Loucy (cell line): ENCODE data around the gene HLA-DOA.

Source experiments
- H2AFZ ChIP-seq: fragments of 200-600 bp; sonication (generic); 2 replicates; pipeline ENCODE4 v1.6.0; 2016; ENCODE audit warnings: antibody characterized with exemption, mild to moderate bottlenecking, low read length, moderate library complexity
- H3F3A ChIP-seq: fragments of 200-600 bp; 2 replicates; pipeline ENCODE4 v1.6.0; 2016; ENCODE audit warnings: antibody characterized with exemption, low read depth, mild to moderate bottlenecking
- H3K27me3 ChIP-seq: fragments of 200-600 bp; sonication (generic); 2 replicates; pipeline ENCODE4 v1.6.1; 2014; ENCODE audit warnings: low read length, mild to moderate bottlenecking; ENCODE audit not compliant: insufficient read depth, poor library complexity, severe bottlenecking
- H3K36me3 ChIP-seq: fragments of 200-600 bp; sonication (generic); 2 replicates; pipeline ENCODE4 v1.6.1; 2016; ENCODE audit warnings: low read length; ENCODE audit not compliant: insufficient read depth
- H3K4me1 ChIP-seq: fragments of 200-600 bp; sonication (generic); 2 replicates; pipeline ENCODE4 v1.5.1; 2014; ENCODE audit warnings: low read length, mild to moderate bottlenecking; ENCODE audit not compliant: insufficient read depth, poor library complexity, severe bottlenecking
- H3K4me2 ChIP-seq: fragments of 200-600 bp; sonication (generic); 2 replicates; pipeline ENCODE4 v1.6.0; 2014; ENCODE audit warnings: antibody characterized with exemption, low read length, low read depth, mild to moderate bottlenecking; ENCODE audit not compliant: poor library complexity, severe bottlenecking
- H3K4me3 ChIP-seq: fragments of 200-600 bp; sonication (generic); 2 replicates; pipeline ENCODE4 v1.5.1; 2014; ENCODE audit warnings: low read length, mild to moderate bottlenecking, mixed read lengths; ENCODE audit not compliant: poor library complexity, severe bottlenecking
- H3K79me2 ChIP-seq: fragments of 200-600 bp; sonication (generic); 2 replicates; pipeline ENCODE4 v1.6.1; 2014; ENCODE audit warnings: low read length; ENCODE audit not compliant: insufficient read depth
- H3K9ac ChIP-seq: fragments of 200-600 bp; sonication (generic); 2 replicates; pipeline ENCODE4 v1.6.0; 2014; ENCODE audit warnings: mild to moderate bottlenecking, low read depth, low read length, moderate library complexity; ENCODE audit not compliant: poor library complexity, severe bottlenecking
- H3K9me2 ChIP-seq: fragments of 200-600 bp; sonication (generic); replicated peaks from 2 replicates; pipeline ENCODE4 v1.6.1; 2016; ENCODE audit warnings: low read depth, low read length, mixed read lengths
- H3K9me3 ChIP-seq: fragments of 200-600 bp; sonication (generic); 2 replicates; pipeline ENCODE4 v1.6.1; 2014; ENCODE audit warnings: mild to moderate bottlenecking, antibody characterized with exemption, low read length, low read depth; ENCODE audit not compliant: insufficient read depth
- H4K20me1 ChIP-seq: fragments of 200-600 bp; sonication (generic); 2 replicates; pipeline ENCODE4 v1.6.0; 2014; ENCODE audit warnings: antibody characterized with exemption, low read length, mild to moderate bottlenecking; ENCODE audit not compliant: insufficient read depth, poor library complexity, severe bottlenecking
- EZH2phosphoT487 ChIP-seq: fragments of 200-600 bp; IDR thresholded peaks from 2 replicates; pipeline ENCODE4 v1.6.1; 2018; ENCODE audit warnings: antibody characterized with exemption, mild to moderate bottlenecking, moderate library complexity, borderline replicate concordance
- TF ChIP-seq, protein P1 (sequence below): fragments of 200-600 bp; sonication (generic); conservative IDR thresholded peaks from 2 replicates; pipeline ENCODE4 v1.5.1; 2014; ENCODE audit warnings: mild to moderate bottlenecking, antibody characterized with exemption, low read length

The HLA-DOA gene

DNA sequence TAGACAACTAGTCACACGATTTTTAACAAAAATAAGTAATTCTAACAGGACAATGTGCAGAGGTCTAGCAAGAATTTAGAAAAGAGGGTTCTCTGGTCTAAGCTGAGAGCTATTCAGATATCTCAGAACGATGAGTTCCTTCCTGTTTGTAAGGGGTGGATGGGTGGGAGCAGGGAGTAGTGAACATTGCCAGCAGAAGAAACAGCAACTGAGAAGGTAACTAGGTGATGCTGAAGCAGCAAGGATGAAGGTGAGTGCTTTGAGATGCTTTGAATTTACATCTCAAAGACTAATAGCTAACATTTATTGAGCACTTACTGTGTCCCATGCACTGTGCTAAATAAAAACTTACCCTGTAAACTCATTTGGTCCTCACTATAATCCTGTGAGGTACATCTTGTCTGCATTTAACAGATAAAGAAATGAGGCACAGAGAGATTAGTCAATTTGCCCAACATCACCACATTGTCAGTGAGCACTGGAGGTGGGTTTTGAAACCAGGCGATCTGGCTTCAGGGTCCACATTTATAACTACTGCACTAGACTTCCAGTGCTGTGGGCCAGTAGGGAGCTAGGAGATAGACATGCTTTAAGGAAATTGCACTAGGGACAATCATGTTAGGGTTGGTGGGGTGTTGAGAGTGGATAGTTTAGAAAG is 25.3 kb downstream of the HLA-DOA start:
- H3K9ac ChIP-seq = no peak overlapping the region
- no peaks in the 10 kb centered on the region for H3K27me3 ChIP-seq
- peaks cover 23% of the 10 kb centered on the region for H3K79me2 ChIP-seq
- peaks cover 34% of the 10 kb centered on the region for H3K36me3 ChIP-seq
- peaks cover 51% of the 10 kb centered on the region for H3F3A ChIP-seq
- no peaks in the 10 kb centered on the region for H3K9me3 ChIP-seq
- H3K9me2 ChIP-seq = no peaks in the 10 kb centered on the region
- peaks cover 14% of the 10 kb centered on the region for H3K4me1 ChIP-seq
- H3K4me3 ChIP-seq = no peak overlapping the region
- H3K4me2 ChIP-seq = no peak overlapping the region
- TF ChIP-seq EZH2phosphoT487 = no peak
- TF ChIP-seq, protein P1, sequence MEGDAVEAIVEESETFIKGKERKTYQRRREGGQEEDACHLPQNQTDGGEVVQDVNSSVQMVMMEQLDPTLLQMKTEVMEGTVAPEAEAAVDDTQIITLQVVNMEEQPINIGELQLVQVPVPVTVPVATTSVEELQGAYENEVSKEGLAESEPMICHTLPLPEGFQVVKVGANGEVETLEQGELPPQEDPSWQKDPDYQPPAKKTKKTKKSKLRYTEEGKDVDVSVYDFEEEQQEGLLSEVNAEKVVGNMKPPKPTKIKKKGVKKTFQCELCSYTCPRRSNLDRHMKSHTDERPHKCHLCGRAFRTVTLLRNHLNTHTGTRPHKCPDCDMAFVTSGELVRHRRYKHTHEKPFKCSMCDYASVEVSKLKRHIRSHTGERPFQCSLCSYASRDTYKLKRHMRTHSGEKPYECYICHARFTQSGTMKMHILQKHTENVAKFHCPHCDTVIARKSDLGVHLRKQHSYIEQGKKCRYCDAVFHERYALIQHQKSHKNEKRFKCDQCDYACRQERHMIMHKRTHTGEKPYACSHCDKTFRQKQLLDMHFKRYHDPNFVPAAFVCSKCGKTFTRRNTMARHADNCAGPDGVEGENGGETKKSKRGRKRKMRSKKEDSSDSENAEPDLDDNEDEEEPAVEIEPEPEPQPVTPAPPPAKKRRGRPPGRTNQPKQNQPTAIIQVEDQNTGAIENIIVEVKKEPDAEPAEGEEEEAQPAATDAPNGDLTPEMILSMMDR = no peak
- H4K20me1 ChIP-seq = peaks cover 36% of the 10 kb centered on the region
- H2AFZ ChIP-seq = no peak overlapping the region

GRCh38 chr6:32983493-32983848 is 25.9 kb downstream of the HLA-DOA start:
- peaks cover 15% of the 10 kb centered on the region for H3K4me1 ChIP-seq
- peaks cover 41% of the 10 kb centered on the region for H3K36me3 ChIP-seq
- H3K9me2 ChIP-seq = no peaks in the 10 kb centered on the region
- H3K4me2 ChIP-seq = no peak overlapping the region
- H3K9me3 ChIP-seq = no peaks in the 10 kb centered on the region
- peaks cover 42% of the 10 kb centered on the region for H4K20me1 ChIP-seq
- no peaks in the 10 kb centered on the region for H3K27me3 ChIP-seq
- H3K9ac ChIP-seq = no peak overlapping the region
- TF ChIP-seq EZH2phosphoT487 = no peak
- TF ChIP-seq, protein P1 = no peak
- H3K4me3 ChIP-seq = no peak overlapping the region
- no peak overlapping the region for H2AFZ ChIP-seq
- H3F3A ChIP-seq = peaks cover 51% of the 10 kb centered on the region
- H3K79me2 ChIP-seq = peaks cover 29% of the 10 kb centered on the region

- Histone ChIP-seq H4K20me1 (peaks cover 48% of the 10 kb centered on the region), H3K4me2 (no peak overlapping the region), H3F3A (peaks cover 57% of the 10 kb centered on the region), H3K9ac (no peak overlapping the region), H3K9me2 (no peaks in the 10 kb centered on the region), H3K79me2 (peaks cover 35% of the 10 kb centered on the region), H3K27me3 (no peaks in the 10 kb centered on the region), H2AFZ (no peak overlapping the region), H3K36me3 (peaks cover 46% of the 10 kb centered on the region), H3K4me3 (no peak overlapping the region), H3K9me3 (no peaks in the 10 kb centered on the region), H3K4me1 (peaks cover 17% of the 10 kb centered on the region)
- TF ChIP-seq, protein P1 = no peak
- TF ChIP-seq EZH2phosphoT487 = no peak
Observed at GRCh38 chr6:32982702-32983492, 26.5 kb downstream of the HLA-DOA start.
